HFFc6 (cell line): ENCODE data around the gene PRM1. TPM values are rescaled to one million over a fixed set of nuclear protein-coding genes. Genes with fewer than 3 reads are reported as not detected.

Source experiments
- DNase-seq: peaks from one replicate; pipeline ENCODE4 v3.0.0-alpha.2; 2018
- H3K27ac Mint-ChIP-seq: 2 replicates; pipeline ENCODE4 v1.8.0; 2020; ENCODE audit warnings: mild to moderate bottlenecking, mixed read lengths
- H3K27me3 Mint-ChIP-seq: 2 replicates; pipeline ENCODE4 v1.8.0; 2021; ENCODE audit warnings: mild to moderate bottlenecking, moderate library complexity, mixed read lengths; ENCODE audit not compliant: insufficient read depth
- H3K36me3 Mint-ChIP-seq: 2 replicates; pipeline ENCODE4 v1.8.0; 2021; ENCODE audit warnings: low read depth, mixed read lengths
- H3K4me1 Mint-ChIP-seq: 2 replicates; pipeline ENCODE4 v1.8.0; 2020; ENCODE audit warnings: low read depth, mixed read lengths
- H3K4me3 Mint-ChIP-seq: 2 replicates; pipeline ENCODE4 v1.8.0; 2020; ENCODE audit warnings: mild to moderate bottlenecking, moderate library complexity, mixed read lengths
- H3K9me3 Mint-ChIP-seq: 2 replicates; pipeline ENCODE4 v1.8.0; 2020; ENCODE audit warnings: mild to moderate bottlenecking, mixed read lengths
- CTCF ChIP-seq: fragments of 200-600 bp; sonication (generic); IDR thresholded peaks from 2 replicates; pipeline ENCODE4 v1.5.0; 2021; ENCODE audit warnings: antibody characterized with exemption, mild to moderate bottlenecking
- total RNA-seq, 6 experiments: library from RNA; stranded (reverse); fragmentation: NEBNext Ultra II Directional; extraction: Animal tissue kit (Norgen Biotek cat#: 25700); gene quantifications; 2 replicates in 1 of 6; 3 replicates in 5 of 6; pipeline ENCODE4 v1.2.3, GENCODE V29; 2021

PRM1 gene
- total RNA-seq, 6 experiments from 2014 or later: not detected

- peak; percentile 39 for DNase-seq
- no peak for TF ChIP-seq CTCF
- H3K27ac Mint-ChIP-seq: peak overlapping the region; percentile 71
These were observed 27.8 kb downstream of the PRM1 start for GRCh38 chr16:11253009-11253994.

GRCh38 chr16:11252482-11252931, 28.6 kb downstream of the PRM1 start:
- no peaks in the 10 kb centered on the region for H3K27me3 Mint-ChIP-seq
- TF ChIP-seq CTCF: no peak
- H3K27ac Mint-ChIP-seq: no peak overlapping the region; the same call in 1 of the 2 replicates
- H3K4me3 Mint-ChIP-seq: peak overlapping the region; percentile 63; the same call in 1 of the 2 replicates
- no peaks in the 10 kb centered on the region for H3K9me3 Mint-ChIP-seq
- no peak for DNase-seq
- no peaks in the 10 kb centered on the region; the same call in 1 of the 2 replicates for H3K36me3 Mint-ChIP-seq
- peaks cover 32% of the 10 kb centered on the region for H3K4me1 Mint-ChIP-seq

More at GRCh38 chr16:11253009-11253994, 27.8 kb downstream of the PRM1 start:
- Mint-ChIP-seq H3K27me3 (no peaks in the 10 kb centered on the region), H3K4me3 (peak overlapping the region; percentile 63), H3K36me3 (no peaks in the 10 kb centered on the region; the same call in 1 of the 2 replicates), H3K9me3 (no peaks in the 10 kb centered on the region), H3K4me1 (peaks cover 37% of the 10 kb centered on the region)

- H3K4me1 Mint-ChIP-seq: peaks cover 25% of the 10 kb centered on the region
- no peaks in the 10 kb centered on the region; the same call in 1 of the 2 replicates for H3K36me3 Mint-ChIP-seq
- H3K4me3 Mint-ChIP-seq: no peak overlapping the region
- no peaks in the 10 kb centered on the region for H3K9me3 Mint-ChIP-seq
- no peak overlapping the region; the same call in 1 of the 2 replicates for H3K27ac Mint-ChIP-seq
- no peak for TF ChIP-seq CTCF
- peak; percentile 33 for DNase-seq
- H3K27me3 Mint-ChIP-seq: no peaks in the 10 kb centered on the region
These were observed 29.3 kb downstream of the PRM1 start for GRCh38 chr16:11251525-11252481.

GRCh38 chr16:11250786-11251524, 30.2 kb downstream of the PRM1 start:
- Mint-ChIP-seq H3K27me3 (no peaks in the 10 kb centered on the region), H3K4me3 (no peak overlapping the region), H3K4me1 (peaks cover 23% of the 10 kb centered on the region), H3K9me3 (no peaks in the 10 kb centered on the region), H3K27ac (no peak overlapping the region), H3K36me3 (no peaks in the 10 kb centered on the region; the same call in 1 of the 2 replicates)
- no peak for DNase-seq
- TF ChIP-seq CTCF: no peak
